HG03196 (cell line): ENCODE results near the gene HES5.
A peak's percentile ranks its signal among the peaks of the same experiment; 100 is the strongest.
"Not testable (repeated sequence)": the region's sequence is repeated elsewhere in the genome, so short reads cannot be mapped to it uniquely, and the experiment has no call there.

Source experiments
- ATAC-seq: cut with Tn5 transposase; IDR thresholded peaks from one replicate; pipeline ENCODE4 v1.9.1; 2021; ENCODE audit not compliant: unreplicated experiment

The HES5 gene, protein sequence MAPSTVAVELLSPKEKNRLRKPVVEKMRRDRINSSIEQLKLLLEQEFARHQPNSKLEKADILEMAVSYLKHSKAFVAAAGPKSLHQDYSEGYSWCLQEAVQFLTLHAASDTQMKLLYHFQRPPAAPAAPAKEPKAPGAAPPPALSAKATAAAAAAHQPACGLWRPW

DNA sequence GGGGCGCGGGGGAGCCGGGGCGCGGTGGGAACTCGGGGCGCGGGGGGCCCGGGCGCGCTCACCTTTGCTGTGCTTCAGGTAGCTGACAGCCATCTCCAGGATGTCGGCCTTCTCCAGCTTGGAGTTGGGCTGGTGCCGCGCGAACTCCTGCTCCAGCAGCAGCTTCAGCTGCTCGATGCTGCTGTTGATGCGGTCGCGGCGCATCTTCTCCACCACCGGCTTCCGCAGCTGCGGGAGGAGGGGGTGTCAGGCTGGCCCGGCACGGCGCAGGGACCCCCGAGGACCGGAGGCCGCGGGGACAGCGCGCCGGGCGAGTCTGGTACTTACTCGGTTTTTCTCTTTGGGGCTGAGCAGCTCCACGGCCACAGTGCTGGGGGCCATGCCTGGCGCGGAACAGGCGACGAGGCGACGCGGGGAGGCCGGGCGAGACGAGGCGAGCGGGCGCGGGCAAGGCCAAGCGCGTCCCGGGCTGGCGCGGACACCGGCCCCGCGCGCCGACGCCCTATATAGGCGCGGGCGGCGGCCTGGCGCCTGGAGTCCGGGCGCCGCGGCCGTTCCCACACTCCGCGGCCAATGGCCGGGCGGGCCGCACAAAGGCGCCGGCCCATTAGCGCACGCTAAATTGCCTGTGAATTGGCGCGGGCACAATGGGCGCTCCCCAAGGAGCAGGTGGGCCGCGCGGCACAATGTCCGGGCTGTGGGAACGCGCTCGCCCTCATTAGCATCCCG, at the start of gene HES5:
Gene HES5, minus strand, starts transcription at position 480 of the 729 bp plus-strand sequence. Its CDS starts 99 bp downstream, at position 381.
- ATAC-seq: no peak

DNA sequence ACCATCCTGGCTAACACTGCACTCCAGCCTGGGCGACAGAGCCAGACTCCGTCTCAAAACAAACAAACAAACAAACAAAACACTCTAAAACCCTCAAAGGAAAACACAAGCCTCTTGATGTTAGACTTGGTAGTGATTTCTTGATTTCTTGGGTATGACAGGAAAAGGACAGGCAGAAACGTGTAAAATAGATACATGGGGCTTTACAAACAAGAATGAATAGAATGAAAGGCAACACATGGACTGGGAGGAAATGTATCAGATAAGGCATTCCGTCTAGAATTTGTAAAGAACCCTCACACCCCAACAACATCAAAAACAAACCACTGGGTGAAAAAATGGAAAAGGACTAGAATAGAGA, 48.7 kb upstream of the HES5 start:
- ATAC-seq: no peak

DNA sequence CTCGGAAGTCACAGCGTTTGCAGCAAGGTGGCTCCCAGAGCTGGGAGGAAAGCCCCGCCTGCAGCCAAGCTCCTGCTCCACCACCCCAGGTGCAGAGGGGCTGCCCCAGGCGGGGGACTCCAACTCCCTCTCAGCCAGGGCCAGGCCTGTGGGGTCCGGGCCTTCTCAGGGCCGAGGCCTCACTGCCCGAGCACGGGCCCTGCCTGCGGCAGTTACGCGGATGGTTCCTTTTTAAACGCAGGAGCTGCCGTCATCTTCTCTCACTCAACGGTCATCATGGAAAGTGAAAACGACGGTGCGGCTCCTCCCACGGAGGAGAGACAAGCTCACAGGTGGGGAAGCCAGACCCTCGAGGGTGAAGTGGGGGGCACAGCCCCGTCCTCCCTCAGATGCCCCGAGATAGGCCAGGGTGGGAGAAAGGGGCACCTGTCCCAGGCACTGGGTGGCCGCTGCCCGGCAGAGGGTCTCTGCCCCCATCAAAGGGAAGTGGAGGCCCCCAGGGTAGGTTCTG, 47.6 kb upstream of the HES5 start:
- peak; percentile 30 for ATAC-seq

DNA sequence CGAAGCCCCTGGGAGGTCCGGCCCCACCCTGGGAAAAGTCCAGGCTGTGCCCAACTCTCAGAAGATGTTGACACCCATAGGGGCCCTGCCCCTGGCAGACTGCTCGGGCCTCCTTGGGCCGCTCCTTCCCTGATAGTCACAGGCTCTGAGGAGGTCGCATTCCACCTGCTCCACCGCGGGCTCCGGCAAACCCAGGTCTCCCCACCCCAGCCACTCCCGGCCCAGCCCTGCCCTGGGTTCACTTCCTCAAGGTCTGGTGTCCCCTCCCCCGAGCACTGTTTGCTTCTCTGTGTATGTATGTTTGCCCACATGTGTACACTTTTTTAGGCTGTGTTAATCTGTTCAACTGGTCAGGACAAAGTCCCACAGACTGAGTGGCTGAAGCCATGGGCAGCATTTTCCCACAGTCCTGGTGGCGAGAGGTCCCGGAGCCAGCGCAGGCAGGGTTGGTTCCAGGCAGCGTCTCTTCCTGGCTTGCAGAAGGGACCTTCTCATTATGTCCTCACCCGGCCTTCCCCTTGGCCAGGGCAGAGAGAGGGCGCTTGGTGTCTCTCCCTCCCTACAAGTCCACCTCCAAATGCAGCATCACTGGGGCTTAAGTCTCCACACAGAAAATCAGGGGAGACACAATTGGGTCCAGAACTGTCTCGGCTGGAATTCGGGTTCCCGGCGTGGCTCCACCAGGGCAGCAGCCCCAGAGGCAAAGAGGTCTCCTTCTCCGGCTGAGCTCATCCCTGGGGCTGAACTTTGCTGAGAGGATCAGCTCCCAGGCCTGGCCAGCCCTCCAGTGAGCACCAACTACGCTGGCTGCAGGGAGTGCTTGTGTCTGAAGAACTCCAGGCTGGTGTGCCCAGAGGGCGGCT, 46.0 kb upstream of the HES5 start:
- no peak for ATAC-seq

DNA sequence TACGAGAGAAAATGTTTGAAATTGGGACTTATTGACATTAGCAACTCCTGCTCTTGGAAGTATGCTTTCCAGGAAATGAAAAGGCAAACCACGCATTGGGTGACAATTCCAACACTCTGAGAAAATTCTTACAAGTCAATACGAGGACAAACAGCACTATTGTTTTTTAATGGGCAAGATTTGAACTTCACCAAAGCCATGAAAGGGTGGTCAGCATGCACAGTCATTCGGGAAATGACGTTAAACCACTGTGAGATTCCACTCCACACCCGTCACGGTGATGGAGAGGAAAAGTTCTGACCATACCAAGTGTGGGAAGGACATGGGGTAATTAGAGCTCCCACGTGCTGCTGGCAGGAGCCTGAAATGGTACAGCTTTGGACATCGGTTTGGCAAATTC, 44.3 kb upstream of the HES5 start:
- ATAC-seq: no peak

DNA sequence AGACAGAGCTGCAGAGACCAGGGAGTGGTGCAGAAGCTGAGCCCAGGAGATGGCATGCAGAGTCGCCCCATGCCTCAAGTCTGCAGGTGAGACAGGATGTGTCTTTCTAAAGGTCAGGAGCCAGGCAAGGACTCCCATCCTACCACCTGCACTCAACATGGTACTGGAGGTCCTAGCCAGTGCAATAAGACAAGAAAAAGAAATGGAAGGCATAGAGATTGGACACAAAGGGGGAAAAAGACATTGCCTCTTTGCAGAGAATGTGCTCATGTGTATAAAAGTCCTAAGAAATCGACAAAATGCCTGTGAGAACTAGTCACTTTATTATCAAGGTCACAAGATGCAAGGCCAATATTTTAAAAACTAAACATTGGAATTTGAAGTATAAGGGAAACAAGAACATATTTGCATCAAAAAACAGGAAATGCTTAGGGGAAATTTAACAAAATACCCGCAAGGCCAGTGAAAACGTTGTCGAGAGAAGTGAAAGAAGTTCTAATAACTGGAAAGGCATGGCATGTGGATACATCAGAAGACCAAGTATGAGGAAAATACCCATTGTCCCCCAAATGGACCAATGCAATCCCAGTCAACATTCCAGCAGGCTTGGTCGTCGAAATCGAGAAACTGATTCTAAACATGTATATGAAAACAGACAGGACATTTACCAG, 43.3 kb upstream of the HES5 start:
- ATAC-seq: no peak

DNA sequence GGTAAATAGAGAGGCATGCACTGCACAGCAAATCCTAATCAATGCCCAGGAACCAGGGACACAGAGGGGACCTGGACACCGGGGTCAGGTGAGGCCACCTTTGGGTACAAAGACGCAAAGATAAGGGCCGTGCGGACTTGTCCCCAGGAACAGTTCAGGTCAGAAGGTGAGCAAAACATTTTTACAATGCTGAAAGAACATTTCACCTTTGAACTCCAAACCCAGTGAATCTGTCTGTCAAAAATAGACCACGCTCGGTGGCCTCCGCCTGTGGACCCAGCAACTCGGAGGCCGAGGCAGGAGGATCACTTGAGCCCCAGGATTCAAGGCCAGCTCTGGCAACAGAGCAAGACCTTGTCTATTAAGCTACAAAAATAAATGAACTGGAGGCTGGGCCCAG, 41.3 kb upstream of the HES5 start:
- no peak for ATAC-seq

DNA sequence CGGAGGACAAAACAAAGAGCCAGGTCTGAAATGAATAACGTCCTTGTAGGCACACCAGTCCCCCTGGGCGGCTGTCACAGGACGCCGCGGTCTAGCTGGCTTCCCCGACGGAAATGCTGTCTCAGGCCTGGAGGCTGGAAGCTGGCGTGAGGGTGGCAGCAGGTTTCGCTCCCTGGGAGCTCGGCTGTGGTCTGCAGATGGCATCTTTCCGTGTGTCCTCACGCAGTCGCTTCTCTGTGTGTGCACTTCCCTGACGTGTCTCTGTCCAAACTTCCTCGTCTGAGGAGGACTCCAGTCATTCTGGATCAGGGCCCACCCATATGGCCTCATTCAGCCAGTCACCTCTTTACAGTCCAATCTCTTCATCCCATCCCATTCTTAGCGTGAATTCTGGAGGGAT, 40.3 kb upstream of the HES5 start:
- no peak for ATAC-seq

DNA sequence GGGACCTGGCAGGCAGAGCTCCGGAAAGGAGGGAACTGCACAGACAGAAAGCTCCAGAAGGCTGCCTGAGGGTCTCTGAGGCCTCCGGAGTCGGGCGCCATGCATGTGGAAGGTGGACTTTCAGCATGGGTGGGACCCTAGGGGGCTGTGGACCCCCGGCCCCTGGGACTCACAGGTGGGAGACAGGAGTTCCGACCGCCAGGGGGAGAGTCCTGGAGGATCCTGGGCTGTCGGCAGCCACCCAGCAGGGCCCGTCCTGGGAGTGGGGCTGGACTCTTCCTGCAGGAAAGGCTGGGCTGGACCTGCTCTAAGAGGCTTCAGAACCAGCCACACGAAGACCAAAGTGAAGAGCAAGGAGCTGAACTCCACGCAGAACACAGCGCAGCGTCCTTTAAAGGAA, 39.6 kb upstream of the HES5 start:
- not testable (repeated sequence) for ATAC-seq

DNA sequence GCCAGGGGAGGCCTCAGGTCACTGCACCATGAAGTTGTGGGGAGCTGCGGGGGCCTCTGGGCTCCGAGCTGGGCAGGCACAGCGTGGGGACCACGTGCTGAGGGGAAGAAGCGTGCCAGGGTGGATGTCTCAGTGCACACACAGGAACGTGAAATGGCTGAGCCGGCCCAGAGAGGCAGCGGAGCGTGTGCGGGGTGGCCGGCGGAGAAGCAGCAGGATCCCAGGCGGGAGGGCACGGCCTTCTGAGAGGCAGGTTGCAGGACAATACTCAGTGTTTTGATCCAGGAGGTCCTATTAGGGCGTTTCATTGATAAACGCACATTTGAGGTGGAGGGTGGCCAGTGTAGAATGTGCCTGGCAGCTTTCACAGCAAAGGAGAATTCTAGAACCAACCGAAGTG, 39.0 kb upstream of the HES5 start:
- ATAC-seq: no peak

DNA sequence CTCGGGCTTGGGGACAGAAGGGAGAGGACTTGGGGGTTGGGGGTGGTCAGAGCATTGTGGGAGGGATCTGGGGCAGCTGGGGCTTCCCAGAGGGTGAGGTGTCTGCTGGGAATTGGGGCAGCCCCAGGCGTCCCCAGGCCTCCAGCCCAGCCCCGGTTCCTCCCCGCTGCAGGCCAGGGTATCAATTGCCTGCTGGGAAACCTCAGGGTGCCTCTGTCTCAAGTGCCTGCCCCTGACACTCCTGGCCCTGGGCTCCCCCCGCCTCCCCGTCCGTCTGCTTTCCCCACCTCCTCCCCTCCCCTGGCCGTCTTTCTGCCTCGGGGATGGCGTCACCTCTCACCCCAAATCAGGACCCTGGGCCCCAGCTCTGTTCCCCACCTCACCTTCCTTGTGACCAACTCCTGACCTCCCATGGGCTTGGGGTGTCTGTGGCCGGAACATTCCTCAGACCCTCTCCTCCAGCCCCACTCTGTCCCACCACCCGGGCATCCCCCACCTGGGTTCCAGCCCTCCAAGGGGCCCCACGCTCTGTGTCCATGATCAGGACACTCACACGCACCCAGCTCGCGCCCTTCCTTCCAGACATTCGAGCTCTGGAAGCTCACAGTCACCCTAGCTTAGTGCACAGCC, 38.2 kb upstream of the HES5 start:
- not testable (repeated sequence) for ATAC-seq

DNA sequence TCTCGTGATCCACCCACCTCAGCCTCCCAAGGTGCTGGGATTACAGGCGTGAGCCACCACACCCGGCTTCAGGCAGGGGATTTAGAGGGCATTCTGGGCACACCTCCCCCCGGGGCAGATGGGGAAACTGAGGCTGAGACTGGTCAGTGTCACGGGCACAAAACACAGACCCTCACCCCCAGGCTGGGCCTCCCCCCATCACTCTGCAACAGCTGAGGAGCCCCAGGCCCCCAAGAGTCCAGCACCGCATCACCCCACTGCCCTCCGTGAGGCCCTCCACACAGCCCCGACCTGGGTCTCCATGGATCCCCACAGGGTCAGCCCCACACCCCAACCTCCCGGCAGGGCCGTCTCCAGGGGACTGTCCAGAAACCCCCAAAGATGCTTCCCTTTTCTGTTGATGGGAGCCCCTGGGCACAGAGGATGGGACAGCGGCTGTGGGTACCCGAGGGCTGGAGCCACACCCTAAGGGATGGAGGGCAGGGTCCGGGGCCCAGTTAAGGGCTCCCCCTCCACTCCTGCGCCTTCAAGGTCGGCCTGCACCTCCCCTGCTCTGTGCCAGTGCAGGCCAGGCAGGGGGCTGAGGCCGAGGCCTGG, 37.1 kb upstream of the HES5 start:
- no peak for ATAC-seq

DNA sequence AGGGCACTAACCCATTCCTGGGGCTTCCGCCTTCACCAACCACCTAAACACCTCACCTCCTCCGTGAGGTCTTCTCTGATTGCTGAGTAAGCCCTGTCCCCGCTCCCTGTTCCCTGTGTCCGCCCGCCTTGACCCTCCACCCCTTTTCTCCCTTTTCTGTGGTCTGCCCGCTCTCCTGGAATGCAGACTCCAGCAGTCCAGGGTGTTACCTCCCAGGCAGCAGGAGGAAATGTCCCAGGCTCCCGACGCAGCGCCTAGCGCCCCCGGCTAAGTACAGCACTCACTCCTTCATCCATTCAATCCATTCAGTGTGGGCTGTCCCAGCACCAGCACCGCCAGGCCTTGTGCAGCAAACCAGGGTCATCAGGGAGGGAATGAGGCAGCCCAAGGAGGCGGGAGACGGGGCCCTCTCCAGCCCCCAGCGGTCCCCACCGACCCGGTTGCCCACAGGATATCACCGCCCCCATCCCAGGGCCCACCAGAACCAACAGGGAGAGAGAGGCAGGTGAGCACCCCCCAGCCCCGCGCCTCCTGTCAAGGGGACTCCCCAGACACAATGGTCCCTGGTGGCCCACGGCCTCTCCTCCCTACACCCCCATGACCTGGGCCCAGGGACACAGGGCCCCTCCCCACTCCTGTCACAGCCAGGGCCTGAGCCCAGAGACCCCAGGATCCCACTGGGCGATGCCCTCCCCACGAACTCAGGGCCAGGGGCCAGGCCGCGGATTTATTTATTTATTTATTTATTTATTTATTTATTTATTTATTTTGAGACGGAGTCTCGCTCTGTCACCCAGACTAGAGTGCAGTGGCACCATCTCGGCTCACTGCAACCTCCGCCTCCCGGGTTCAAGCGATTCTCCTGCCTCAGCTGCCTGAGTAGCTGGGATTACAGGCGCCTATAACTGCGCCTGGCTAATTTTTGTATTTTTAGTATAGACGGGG, 36.3 kb upstream of the HES5 start:
- ATAC-seq: no peak

DNA sequence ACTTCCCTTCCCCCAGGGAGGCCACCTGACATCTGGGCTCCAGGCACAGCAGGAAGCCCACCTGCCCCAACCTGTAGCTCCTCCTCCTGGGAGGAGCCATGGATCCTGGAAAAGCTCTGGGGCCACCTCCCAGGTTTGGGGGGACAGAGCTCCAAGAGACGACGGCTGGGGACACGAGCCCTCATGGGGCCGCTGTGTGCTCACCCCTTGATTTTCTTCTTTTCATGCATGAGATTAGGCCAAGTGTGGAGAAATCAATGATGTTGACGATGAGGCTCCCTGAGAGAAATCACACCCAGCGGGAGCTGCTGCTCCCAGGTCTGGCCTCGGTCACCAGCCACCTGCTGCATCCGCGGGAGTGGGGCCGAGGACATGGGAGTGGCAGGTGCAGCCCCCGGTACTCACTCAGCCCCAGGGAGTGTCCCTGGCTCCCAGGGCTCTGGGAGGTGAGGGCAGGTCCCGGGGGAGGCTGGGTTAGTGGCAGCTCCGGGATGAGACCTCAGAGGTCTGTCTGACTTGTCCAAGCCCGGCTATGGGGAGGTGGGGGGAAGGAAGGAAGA, 34.8 kb upstream of the HES5 start:
- no peak for ATAC-seq

DNA sequence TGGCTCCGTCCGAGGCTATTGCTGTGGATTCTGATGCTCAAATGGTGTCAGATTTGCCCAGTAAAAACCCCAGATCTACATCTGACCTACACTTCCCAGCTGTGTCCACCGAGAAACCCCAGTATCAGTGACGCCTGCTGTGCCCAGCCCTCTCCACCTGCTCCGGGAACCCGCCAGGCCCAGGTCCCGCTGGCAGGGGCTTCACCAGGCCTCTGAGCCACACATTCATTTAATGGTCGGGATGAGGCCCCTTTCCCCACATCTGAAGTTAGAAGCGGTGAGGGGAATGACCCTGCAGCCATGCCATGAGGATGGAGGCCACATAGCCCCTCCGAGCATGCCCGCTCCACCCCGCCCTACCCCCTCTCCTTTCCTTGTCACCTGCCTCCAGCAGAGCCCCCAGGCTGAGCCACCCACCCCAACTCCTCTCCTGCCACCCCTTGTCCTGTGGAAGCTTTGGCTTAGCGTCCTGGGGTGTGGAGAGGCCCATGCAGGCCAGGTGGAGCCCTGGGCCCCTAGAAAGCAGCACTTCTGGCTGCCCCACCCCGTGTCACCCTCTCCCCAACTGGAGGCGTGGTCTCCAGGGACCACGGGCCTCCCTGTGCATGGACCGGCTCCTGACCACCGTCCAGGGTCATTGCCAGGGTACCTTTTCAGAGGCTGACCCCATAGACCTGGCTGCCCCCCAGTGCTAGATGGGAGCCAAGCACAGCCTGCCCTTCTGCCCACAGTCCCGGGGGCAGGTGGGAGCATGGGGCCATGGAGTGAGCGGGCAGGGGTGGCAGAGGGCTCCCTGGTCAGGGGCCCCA, 34.1 kb upstream of the HES5 start:
- no peak for ATAC-seq

DNA sequence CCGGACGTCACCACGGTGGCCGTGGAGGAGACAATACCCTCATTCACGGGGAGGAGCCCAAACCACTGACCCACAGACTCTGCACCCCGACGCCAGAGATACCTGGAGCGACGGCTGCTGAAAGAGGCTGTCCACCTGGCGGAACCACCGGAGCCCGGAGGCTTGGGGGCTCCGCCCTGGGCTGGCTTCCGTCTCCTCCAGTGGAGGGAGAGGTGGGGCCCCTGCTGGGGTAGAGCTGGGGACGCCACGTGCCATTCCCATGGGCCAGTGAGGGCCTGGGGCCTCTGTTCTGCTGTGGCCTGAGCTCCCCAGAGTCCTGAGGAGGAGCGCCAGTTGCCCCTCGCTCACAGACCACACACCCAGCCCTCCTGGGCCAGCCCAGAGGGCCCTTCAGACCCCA, 33.1 kb upstream of the HES5 start:
- no peak for ATAC-seq

DNA sequence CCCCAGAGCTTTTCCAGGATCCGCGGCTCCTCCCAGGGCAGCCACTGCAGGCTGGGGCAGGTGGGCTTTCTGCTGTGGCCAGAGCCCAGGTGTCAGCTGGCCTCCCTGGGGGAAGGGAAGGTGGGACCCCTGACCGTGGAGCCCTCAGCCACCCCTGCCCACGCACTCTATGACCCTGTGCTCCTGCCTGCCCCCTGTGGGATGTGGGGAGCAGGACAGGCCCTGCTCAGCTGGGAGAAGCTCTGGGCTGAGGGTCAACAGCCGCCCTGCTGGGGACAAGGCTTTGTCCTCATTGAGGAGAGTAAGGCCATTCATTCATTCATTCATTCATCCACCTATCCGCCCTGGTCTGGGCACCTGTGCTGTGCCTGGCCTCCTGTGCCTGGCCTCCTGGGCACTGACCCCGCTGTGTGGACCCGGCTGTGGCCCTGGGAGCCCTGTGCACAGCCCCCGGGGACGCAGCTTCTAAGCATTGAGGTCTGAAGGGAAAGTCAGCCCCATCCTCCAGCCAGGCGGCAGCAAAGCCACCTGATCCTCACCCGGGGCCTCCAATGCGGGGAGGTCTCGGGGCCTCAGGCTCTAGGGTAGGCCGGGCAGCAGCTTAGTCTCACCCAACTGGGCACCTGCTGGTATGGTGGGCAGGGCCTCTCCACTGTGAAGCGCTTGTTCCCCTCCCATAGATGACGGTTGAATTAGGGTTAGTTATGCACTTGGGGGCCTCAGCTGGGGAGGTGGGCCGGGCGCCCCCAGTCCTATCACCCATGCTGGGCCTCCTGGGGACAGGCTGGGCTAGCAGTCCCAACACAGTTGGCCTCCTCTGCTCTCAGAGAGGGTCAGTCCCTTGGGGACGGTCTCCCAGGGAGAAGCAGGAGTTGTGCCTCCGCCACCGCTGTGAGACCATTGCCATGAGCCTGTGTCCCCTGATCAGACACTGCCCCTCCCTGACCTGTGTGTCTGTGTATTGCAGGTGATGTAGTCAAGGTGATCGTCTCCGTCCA, 32.1 kb upstream of the HES5 start:
- ATAC-seq: no peak
